HCT116 (cell line): ENCODE data around the gene UBASH3B. TPM values are rescaled to one million over a fixed set of nuclear protein-coding genes. Genes with fewer than 3 reads are reported as not detected.

Source experiments
- ATAC-seq: fragments of 200-7000 bp; cut with Tn5 transposase; 2 replicates; pipeline ENCODE4 v1.9.1; 2020; ENCODE audit warnings: mild to moderate bottlenecking, moderate library complexity
- BruUV-seq: library from RNA; stranded (reverse); fragments of 400-500 nt; replicated peaks from 2 replicates; lab custom pipeline; 2021; lab: Mats Ljungman, UMichigan
- CTCF ChIA-PET: fragments of 300-600 bp; sonication (Branson Sonifier 250); formaldehyde crosslinking; loops from one replicate; lab custom pipeline; 2021; ENCODE audit warnings: antibody characterized with exemption; lab: Charles Lee
- POLR2A ChIA-PET: fragments of 300-600, 350-600 bp; sonication (Branson Sonifier 250); formaldehyde crosslinking; loops from one replicate; lab custom pipeline; 2021; ENCODE audit warnings: antibody characterized with exemption; lab: Charles Lee
- RAD21 ChIA-PET, 2 experiments: fragments of 300-600 bp; sonication (Branson Sonifier 250); formaldehyde crosslinking; loops; one replicate each; lab custom pipeline; 2023; ENCODE audit warnings: low total read pairs in 2 of 2; ENCODE audit not compliant: uncharacterized antibody in 2 of 2, unreplicated experiment in 2 of 2, low non-redundant PET in 1 of 2; lab: Charles Lee
- DNase-seq: peaks from one replicate; pipeline ENCODE4 v3.0.0-alpha.2; 2010; ENCODE audit warnings: low read depth, low spot score
- H2AFZ ChIP-seq: fragments of 200-600 bp; shearing (Covaris generic), sonication (generic); 2 replicates; pipeline ENCODE4 v1.6.1; 2017; ENCODE audit warnings: low read depth, mixed run types, mixed read lengths, antibody characterized with exemption, low read length; ENCODE audit not compliant: poor library complexity, severe bottlenecking
- H3K27ac ChIP-seq: 2 replicates; pipeline ENCODE4 v1.5.1; 2012; ENCODE audit warnings: low read depth, low read length
- H3K27me3 ChIP-seq: fragments of 200-600 bp; sonication (generic); 2 replicates; pipeline ENCODE4 v1.6.1; 2016; ENCODE audit warnings: mixed run types, low read length, mixed read lengths; ENCODE audit not compliant: insufficient read depth
- H3K36me3 ChIP-seq, 2 experiments: fragments of 200-500 bp in 1 of 2; fragments of 200-600 bp in 1 of 2; sonication (Bioruptor generic) in 1 of 2; sonication (generic) in 1 of 2; 2 replicates each; pipeline versions ENCODE4 v1.5.1 to v1.6.1; 2014 to 2016; ENCODE audit warnings: low read length in 2 of 2, inconsistent platforms in 1 of 2, mixed read lengths in 1 of 2, mixed run types in 1 of 2; ENCODE audit not compliant: insufficient read depth in 2 of 2, control insufficient read depth in 1 of 2
- H3K4me1 ChIP-seq, 2 experiments: fragments of 200-600 bp in 1 of 2; sonication (generic) in 1 of 2; 2 replicates each; pipeline versions ENCODE4 v1.5.1 to v1.6.1; 2012 to 2017; ENCODE audit warnings: low read length in 2 of 2, inconsistent platforms in 1 of 2, mild to moderate bottlenecking in 1 of 2, mixed read lengths in 1 of 2, mixed run types in 1 of 2, moderate library complexity in 1 of 2; ENCODE audit not compliant: insufficient read depth in 2 of 2, control insufficient read depth in 1 of 2
- H3K4me2 ChIP-seq: fragments of 200-600 bp; sonication (generic); 2 replicates; pipeline ENCODE4 v1.6.1; 2017; ENCODE audit warnings: mixed run types, low read length, mixed read lengths
- H3K4me3 ChIP-seq, 2 experiments: fragments of 200-600 bp in 1 of 2; sonication (generic) in 1 of 2; replicated peaks in 1 of 2; 2 replicates each; pipeline ENCODE4 v1.5.1; 2011 to 2016; ENCODE audit warnings: low read length in 2 of 2, control low read depth in 1 of 2, low read depth in 1 of 2, mild to moderate bottlenecking in 1 of 2, mixed read lengths in 1 of 2, mixed run types in 1 of 2
- H3K79me2 ChIP-seq: fragments of 200-600 bp; sonication (generic); 2 replicates; pipeline ENCODE4 v1.6.1; 2017; ENCODE audit warnings: mild to moderate bottlenecking, mixed run types, low read length, moderate library complexity, mixed read lengths; ENCODE audit not compliant: insufficient read depth
- H3K9ac ChIP-seq: fragments of 200-600 bp; sonication (generic); 2 replicates; pipeline ENCODE4 v1.6.1; 2016; ENCODE audit warnings: low read length, mixed read lengths
- H3K9me2 ChIP-seq: fragments of 200-600 bp; sonication (generic), shearing (Covaris generic); 2 replicates; pipeline ENCODE4 v1.6.1; 2017; ENCODE audit warnings: mixed run types, mild to moderate bottlenecking, moderate library complexity; ENCODE audit not compliant: insufficient read depth
- H3K9me3 ChIP-seq, 2 experiments: fragments of 200-500 bp in 1 of 2; fragments of 200-600 bp in 1 of 2; sonication (Bioruptor generic) in 1 of 2; sonication (generic) in 1 of 2; 2 replicates each; pipeline ENCODE4 v1.6.1; 2014 to 2017; ENCODE audit warnings: low read length in 2 of 2, mixed read lengths in 2 of 2, inconsistent platforms in 1 of 2, low read depth in 1 of 2, mild to moderate bottlenecking in 1 of 2, mixed run types in 1 of 2, moderate library complexity in 1 of 2; ENCODE audit not compliant: control insufficient read depth in 1 of 2, insufficient read depth in 1 of 2
- H4K20me1 ChIP-seq: fragments of 200-600 bp; sonication (generic), shearing (Covaris generic); 2 replicates; pipeline ENCODE4 v1.6.1; 2017; ENCODE audit warnings: mixed run types, mild to moderate bottlenecking, moderate library complexity; ENCODE audit not compliant: insufficient read depth
- ATF3 ChIP-seq: IDR thresholded peaks from 2 replicates; pipeline ENCODE4 v1.6.1; 2012
- CBX3 ChIP-seq: IDR thresholded peaks from 2 replicates; pipeline ENCODE4 v1.6.1; 2012; ENCODE audit warnings: low read depth
- ELF1 ChIP-seq: IDR thresholded peaks from 2 replicates; pipeline ENCODE4 v1.6.1; 2012; ENCODE audit warnings: low read depth, borderline replicate concordance
- EZH2phosphoT487 ChIP-seq: fragments of 200-600 bp; IDR thresholded peaks from 2 replicates; pipeline ENCODE4 v1.6.1; 2018; ENCODE audit warnings: antibody characterized with exemption, borderline replicate concordance
- JUND ChIP-seq: IDR thresholded peaks from 2 replicates; pipeline ENCODE4 v1.6.1; 2012
- MAX ChIP-seq: IDR thresholded peaks from 2 replicates; pipeline ENCODE4 v1.6.1; 2012
- POLR2A ChIP-seq: IDR thresholded peaks from 2 replicates; pipeline ENCODE4 v1.7.0; 2011; ENCODE audit warnings: borderline replicate concordance; ENCODE audit not compliant: insufficient read depth, insufficient read length; ENCODE audit errors: extremely low read depth
- POLR2AphosphoS5 ChIP-seq: IDR thresholded peaks from 2 replicates; pipeline ENCODE4 v1.6.1; 2011; ENCODE audit warnings: mild to moderate bottlenecking, low read depth, low read length, moderate library complexity
- RAD21 ChIP-seq: IDR thresholded peaks from 2 replicates; pipeline ENCODE4 v1.6.1; 2012; ENCODE audit warnings: low read depth, mild to moderate bottlenecking
- REST ChIP-seq: IDR thresholded peaks from 2 replicates; pipeline ENCODE4 v1.6.1; 2012; ENCODE audit warnings: low read depth
- SIN3A ChIP-seq: IDR thresholded peaks from 2 replicates; pipeline ENCODE4 v1.6.1; 2012; ENCODE audit warnings: low read depth
- SP1 ChIP-seq: IDR thresholded peaks from 2 replicates; pipeline ENCODE4 v1.6.1; 2012; ENCODE audit warnings: low read depth
- SRF ChIP-seq: IDR thresholded peaks from 2 replicates; pipeline ENCODE4 v1.6.1; 2012; ENCODE audit warnings: low read depth
- TCF7L2 ChIP-seq: IDR thresholded peaks from 2 replicates; pipeline ENCODE4 v1.7.0; 2011; ENCODE audit warnings: borderline replicate concordance, inconsistent platforms; ENCODE audit not compliant: insufficient read depth, insufficient read length; ENCODE audit errors: extremely low read depth
- YY1 ChIP-seq: IDR thresholded peaks from 2 replicates; pipeline ENCODE4 v1.6.1; 2011; ENCODE audit warnings: low read length, low read depth, moderate library complexity, mild to moderate bottlenecking; ENCODE audit not compliant: insufficient replicate concordance; ENCODE audit errors: extremely low read depth
- ZFX ChIP-seq: fragments of 450-650 bp; IDR thresholded peaks from 2 replicates; pipeline ENCODE4 v1.6.1; 2017
- ZNF274 ChIP-seq: fragments of 200-500 bp; sonication (Bioruptor generic); IDR thresholded peaks from 2 replicates; pipeline ENCODE4 v1.6.1; 2014; ENCODE audit warnings: mild to moderate bottlenecking, low read depth, low read length, inconsistent platforms
- intact Hi-C: fragments of 100-400 bp; cut with micrococcal nuclease; formaldehyde crosslinking; loops from 2 replicates; pipeline ENCODE4 v1.10.0; 2022
- total RNA-seq: library from RNA; stranded (reverse); gene quantifications from one replicate; pipeline ENCODE4 v1.2.1, GENCODE V29; 2021; ENCODE audit not compliant: unreplicated experiment

Gene UBASH3B
- total RNA-seq, 1 experiment from 2014 or later = 40.3 TPM

- Histone ChIP-seq H3K4me2 (no peak overlapping the region), H2AFZ (no peak overlapping the region), H3K79me2 (peaks cover 42% of the 10 kb centered on the region), H3K36me3 (no peaks in the 10 kb centered on the region), H4K20me1 (no peaks in the 10 kb centered on the region), H3K4me3 (no peak overlapping the region), H3K9me2 (no peaks in the 10 kb centered on the region), H3K4me1 (peaks cover 13 to 29% of the 10 kb centered on the region in 2 experiments), H3K9ac (no peak overlapping the region), H3K9me3 (no peaks in the 10 kb centered on the region), H3K27me3 (no peaks in the 10 kb centered on the region), H3K27ac (no peak overlapping the region)
- CTCF ChIA-PET = no interaction called here
- RAD21 ChIA-PET = no interaction called here
- no peak for DNase-seq
- intact Hi-C loops = no loop called here
- BruUV-seq = no TSS peak
- no peak for ATAC-seq
- TF ChIP-seq ZFX = no peak
- TF ChIP-seq RAD21 = 0 out of 2 replicates have a peak, but pooled peaks have one; percentile 4
- POLR2A ChIA-PET = no interaction called here
These were observed 26.2 kb downstream of the UBASH3B start for GRCh38 chr11:122681735-122682134.

GRCh38 chr11:122682464-122682863, 26.9 kb downstream of the UBASH3B start:
- no peak overlapping the region for H3K4me2 ChIP-seq
- no peaks in the 10 kb centered on the region for H3K27me3 ChIP-seq
- POLR2A ChIA-PET = no interaction called here

More at GRCh38 chr11:122682464-122682863, 26.9 kb downstream of the UBASH3B start:
- H3K36me3 ChIP-seq = no peaks in the 10 kb centered on the region
- ChIA-PET RAD21 (no interaction called here), CTCF (no interaction called here)
- DNase-seq (no peak), ATAC-seq (no peak)
- H2AFZ ChIP-seq = no peak overlapping the region
- peaks cover 6 to 28% of the 10 kb centered on the region in 2 experiments; a peak in 2 of 4 replicates for H3K4me1 ChIP-seq
- intact Hi-C loops = no loop called here
- peaks cover 38% of the 10 kb centered on the region; the same call in 1 of the 2 replicates for H3K79me2 ChIP-seq
- no peak overlapping the region for H3K4me3 ChIP-seq
- H3K27ac ChIP-seq = no peak overlapping the region
- no peaks in the 10 kb centered on the region for H4K20me1 ChIP-seq
- H3K9me3 ChIP-seq = no peaks in the 10 kb centered on the region
- BruUV-seq = no TSS peak
- no peaks in the 10 kb centered on the region for H3K9me2 ChIP-seq
- H3K9ac ChIP-seq = no peak overlapping the region
- TF ChIP-seq MAX (no peak), POLR2A (no peak), JUND (no peak), CBX3 (no peak), ATF3 (no peak), TCF7L2 (no peak), SP1 (no peak), REST (no peak), YY1 (no peak), SIN3A (no peak), ELF1 (no peak), SRF (no peak), ZNF274 (no peak), EZH2phosphoT487 (no peak), RAD21 (no peak), POLR2AphosphoS5 (no peak)
- TF ChIP-seq, all 23 proteins: peak for 0
